Calu3 (cell line): Measurements from ENCODE around the gene FAM234A. TPM values are rescaled to one million over a fixed set of nuclear protein-coding genes. Genes with fewer than 3 reads are reported as not detected.

Experiments
- BruUV-seq: library from RNA; stranded (reverse); fragments of 400-500 nt; replicated peaks from 2 replicates; lab custom pipeline; 2021; lab: Mats Ljungman, UMichigan
- CTCF ChIA-PET: fragments of 300-600 bp; sonication (Branson Sonifier 250); formaldehyde crosslinking; loops from one replicate; lab custom pipeline; 2022; ENCODE audit warnings: antibody characterized with exemption; lab: Charles Lee
- DNase-seq: peaks from one replicate; pipeline ENCODE4 v3.0.0; 2022
- H3K27ac Mint-ChIP-seq: one replicate; pipeline ENCODE4 v1.8.0; 2022; ENCODE audit warnings: mixed read lengths; ENCODE audit not compliant: unreplicated experiment
- H3K27me3 Mint-ChIP-seq: one replicate; pipeline ENCODE4 v1.8.0; 2022; ENCODE audit warnings: mixed read lengths; ENCODE audit not compliant: unreplicated experiment
- H3K36me3 Mint-ChIP-seq: one replicate; pipeline ENCODE4 v1.8.0; 2022; ENCODE audit warnings: mild to moderate bottlenecking, moderate library complexity, mixed read lengths; ENCODE audit not compliant: insufficient read depth, unreplicated experiment
- H3K4me1 Mint-ChIP-seq: one replicate; pipeline ENCODE4 v1.8.0; 2022; ENCODE audit warnings: mild to moderate bottlenecking, low read depth, mixed read lengths; ENCODE audit not compliant: unreplicated experiment
- H3K4me3 Mint-ChIP-seq: one replicate; pipeline ENCODE4 v1.8.0; 2022; ENCODE audit warnings: mild to moderate bottlenecking, low read depth, moderate library complexity, mixed read lengths; ENCODE audit not compliant: unreplicated experiment
- H3K9me3 Mint-ChIP-seq: one replicate; pipeline ENCODE4 v1.8.0; 2022; ENCODE audit warnings: low read depth, mixed read lengths; ENCODE audit not compliant: unreplicated experiment
- CTCF ChIP-seq: fragments of 200-600 bp; IDR thresholded peaks from one replicate; pipeline ENCODE4 v1.8.0; 2022; ENCODE audit warnings: antibody characterized with exemption; ENCODE audit not compliant: unreplicated experiment
- intact Hi-C: fragments of 100-400 bp; cut with micrococcal nuclease; formaldehyde crosslinking; loops from one replicate; pipeline ENCODE4 v1.10.0; 2022; ENCODE audit not compliant: unreplicated experiment
- total RNA-seq: library from RNA; stranded (reverse); gene quantifications from 2 replicates; pipeline ENCODE4 v1.2.3, GENCODE V29; 2022

Gene FAM234A
- total RNA-seq, 1 experiment from 2014 or later = 118 TPM

- TF ChIP-seq CTCF = no peak
- no TSS peak for BruUV-seq
- H3K36me3 Mint-ChIP-seq = peaks cover 61% of the 10 kb centered on the region
- H3K4me1 Mint-ChIP-seq = peaks cover 9% of the 10 kb centered on the region
- H3K27me3 Mint-ChIP-seq = no peaks in the 10 kb centered on the region
- H3K9me3 Mint-ChIP-seq = no peaks in the 10 kb centered on the region
- H3K27ac Mint-ChIP-seq = no peak overlapping the region
- intact Hi-C loops = no loop called here
- H3K4me3 Mint-ChIP-seq = no peak overlapping the region
- no peak for DNase-seq
- CTCF ChIA-PET = no interaction called here
Observed at GRCh38 chr16:261031-261691, 26.5 kb downstream of the FAM234A start.

GRCh38 chr16:262121-262745 lies 27.6 kb downstream of the FAM234A start:
- no peaks in the 10 kb centered on the region for H3K9me3 Mint-ChIP-seq
- CTCF ChIA-PET = no interaction called here
- BruUV-seq = no TSS peak
- intact Hi-C loops = no loop called here
- H3K27ac Mint-ChIP-seq = no peak overlapping the region
- no peaks in the 10 kb centered on the region for H3K27me3 Mint-ChIP-seq
- peaks cover 12% of the 10 kb centered on the region for H3K4me1 Mint-ChIP-seq
- DNase-seq = no peak
- H3K4me3 Mint-ChIP-seq = no peak overlapping the region
- H3K36me3 Mint-ChIP-seq = peaks cover 59% of the 10 kb centered on the region
- TF ChIP-seq CTCF = no peak

- Mint-ChIP-seq H3K4me1 (peaks cover 19% of the 10 kb centered on the region), H3K27me3 (no peaks in the 10 kb centered on the region), H3K4me3 (no peak overlapping the region), H3K36me3 (peaks cover 57% of the 10 kb centered on the region), H3K27ac (no peak overlapping the region), H3K9me3 (no peaks in the 10 kb centered on the region)
- no peak for DNase-seq
- CTCF ChIA-PET = no interaction called here
- no peak for TF ChIP-seq CTCF
- BruUV-seq = no TSS peak
- intact Hi-C loops = no loop called here
Observed at GRCh38 chr16:263182-263774, 28.7 kb downstream of the FAM234A start.

GRCh38 chr16:263944-264343 lies 29.3 kb downstream of the FAM234A start:
- no peak for DNase-seq
- H3K36me3 Mint-ChIP-seq = peaks cover 59% of the 10 kb centered on the region
- H3K27me3 Mint-ChIP-seq = no peaks in the 10 kb centered on the region
- no peaks in the 10 kb centered on the region for H3K9me3 Mint-ChIP-seq
- no peak for TF ChIP-seq CTCF
- no TSS peak for BruUV-seq
- no peak overlapping the region for H3K27ac Mint-ChIP-seq
- intact Hi-C loops = no loop called here
- H3K4me1 Mint-ChIP-seq = peaks cover 26% of the 10 kb centered on the region
- CTCF ChIA-PET = interaction anchor here (0.7 kb wide), 1 partner anchor 15 kb away, joined by 3 read pairs; no protein-coding TSS in a partner anchor
- no peak overlapping the region for H3K4me3 Mint-ChIP-seq
